HG02759 (cell line): ENCODE results near the gene MAGI2.

Experiments used
- ATAC-seq: cut with Tn5 transposase; IDR thresholded peaks from one replicate; pipeline ENCODE4 v1.9.1; 2021; ENCODE audit warnings: mild to moderate bottlenecking, moderate library complexity; ENCODE audit not compliant: unreplicated experiment

MAGI2 gene

GRCh38 chr7:78760620-78761355 lies 692.7 kb downstream of the MAGI2 start:
- ATAC-seq = no peak

GRCh38 chr7:78752554-78752953 lies 700.9 kb downstream of the MAGI2 start:
- ATAC-seq = no peak

GRCh38 chr7:78751253-78751652 lies 702.2 kb downstream of the MAGI2 start:
- no peak for ATAC-seq

GRCh38 chr7:78749052-78749746 lies 704.3 kb downstream of the MAGI2 start:
- ATAC-seq = no peak

- ATAC-seq = no peak
Measured at GRCh38 chr7:78747592-78747991, 705.9 kb downstream of the MAGI2 start.

- no peak for ATAC-seq
Measured at GRCh38 chr7:78746301-78746700, 707.2 kb downstream of the MAGI2 start.

- no peak for ATAC-seq
Measured at GRCh38 chr7:78742694-78743093, 710.8 kb downstream of the MAGI2 start.

- ATAC-seq = no peak
Measured at GRCh38 chr7:78736548-78736947, 716.9 kb downstream of the MAGI2 start.

- peak; percentile 67 for ATAC-seq
Measured at GRCh38 chr7:78734626-78735025, 718.8 kb downstream of the MAGI2 start.

- no peak for ATAC-seq
Measured at GRCh38 chr7:78720066-78720465, 733.4 kb downstream of the MAGI2 start.

GRCh38 chr7:78718212-78718611 lies 735.3 kb downstream of the MAGI2 start:
- ATAC-seq = no peak

GRCh38 chr7:78716876-78717275 lies 736.6 kb downstream of the MAGI2 start:
- ATAC-seq = no peak

GRCh38 chr7:78714356-78714755 lies 739.1 kb downstream of the MAGI2 start:
- no peak for ATAC-seq

- no peak for ATAC-seq
Measured at GRCh38 chr7:78712111-78712510, 741.4 kb downstream of the MAGI2 start.

GRCh38 chr7:78709658-78710057 lies 743.8 kb downstream of the MAGI2 start:
- no peak for ATAC-seq

GRCh38 chr7:78704504-78704903 lies 749.0 kb downstream of the MAGI2 start:
- ATAC-seq = no peak

- ATAC-seq = no peak
Measured at GRCh38 chr7:78703391-78703790, 750.1 kb downstream of the MAGI2 start.

GRCh38 chr7:78702770-78703169 lies 750.7 kb downstream of the MAGI2 start:
- no peak for ATAC-seq

- no peak for ATAC-seq
Measured at GRCh38 chr7:78695826-78696225, 757.6 kb downstream of the MAGI2 start.

- ATAC-seq = no peak
Measured at GRCh38 chr7:78691584-78691983, 761.9 kb downstream of the MAGI2 start.

GRCh38 chr7:78690174-78690573 lies 763.3 kb downstream of the MAGI2 start:
- no peak for ATAC-seq

- no peak for ATAC-seq
Measured at GRCh38 chr7:78688376-78688775, 765.1 kb downstream of the MAGI2 start.
